ENCODE measurements around the gene ARHGAP32. TPM values are rescaled to one million over a fixed set of nuclear protein-coding genes. Genes with fewer than 3 reads are reported as not detected.

ARHGAP32 gene
- total RNA-seq, 4 donors from 2014 or later = 10.9 to 28.0 (median 19.2) TPM

GRCh38 chr11:129061492-129062230 lies 130.5 kb downstream of the ARHGAP32 start:
- DNase-seq (ENCODE audit: low spot score in 2 of 2) = no peak
- no peaks in the 10 kb centered on the region for H3K9me3 ChIP-seq
- H3K4me1 ChIP-seq = no peaks in the 10 kb centered on the region
- H3K27ac ChIP-seq = no peak overlapping the region
- TF ChIP-seq, protein P1, sequence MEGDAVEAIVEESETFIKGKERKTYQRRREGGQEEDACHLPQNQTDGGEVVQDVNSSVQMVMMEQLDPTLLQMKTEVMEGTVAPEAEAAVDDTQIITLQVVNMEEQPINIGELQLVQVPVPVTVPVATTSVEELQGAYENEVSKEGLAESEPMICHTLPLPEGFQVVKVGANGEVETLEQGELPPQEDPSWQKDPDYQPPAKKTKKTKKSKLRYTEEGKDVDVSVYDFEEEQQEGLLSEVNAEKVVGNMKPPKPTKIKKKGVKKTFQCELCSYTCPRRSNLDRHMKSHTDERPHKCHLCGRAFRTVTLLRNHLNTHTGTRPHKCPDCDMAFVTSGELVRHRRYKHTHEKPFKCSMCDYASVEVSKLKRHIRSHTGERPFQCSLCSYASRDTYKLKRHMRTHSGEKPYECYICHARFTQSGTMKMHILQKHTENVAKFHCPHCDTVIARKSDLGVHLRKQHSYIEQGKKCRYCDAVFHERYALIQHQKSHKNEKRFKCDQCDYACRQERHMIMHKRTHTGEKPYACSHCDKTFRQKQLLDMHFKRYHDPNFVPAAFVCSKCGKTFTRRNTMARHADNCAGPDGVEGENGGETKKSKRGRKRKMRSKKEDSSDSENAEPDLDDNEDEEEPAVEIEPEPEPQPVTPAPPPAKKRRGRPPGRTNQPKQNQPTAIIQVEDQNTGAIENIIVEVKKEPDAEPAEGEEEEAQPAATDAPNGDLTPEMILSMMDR (IDR thresholded peaks at IDR 0.05) = no peak
- TF ChIP-seq EP300 (IDR thresholded peaks at IDR 0.05) (no peak), POLR2A (IDR thresholded peaks at IDR 0.05) (no peak)
- H3K27me3 ChIP-seq = no peaks in the 10 kb centered on the region
- no peak overlapping the region for H3K4me3 ChIP-seq
- peaks cover 0 to 39% (median 0%) of the 10 kb centered on the region in 3 donors for H3K36me3 ChIP-seq
- WGBS, 2 donors = 85 to 89% methylated on average over 7 of the region's 7 CpGs

DNA sequence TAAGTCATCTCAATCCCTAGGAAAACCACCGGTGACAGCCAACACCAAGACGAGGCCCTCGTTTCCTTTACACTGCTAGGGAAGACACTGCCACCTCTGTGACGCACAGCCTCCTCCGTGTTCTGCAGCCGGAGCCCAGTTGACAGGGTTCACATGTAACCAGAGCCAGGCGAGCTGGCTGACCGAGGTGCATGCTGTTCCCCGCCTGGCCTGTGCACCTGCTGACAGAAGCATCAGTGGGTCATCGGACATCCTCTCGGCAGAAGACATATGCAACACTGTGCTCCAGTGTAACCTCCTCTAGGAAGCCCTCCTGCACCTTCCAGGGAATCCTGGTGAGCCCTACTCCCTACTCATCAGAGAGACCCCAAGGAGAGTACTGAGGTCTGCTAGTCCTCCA lies 135.2 kb downstream of the ARHGAP32 start:
- Histone ChIP-seq H3K9me3 (no peaks in the 10 kb centered on the region), H3K27me3 (no peaks in the 10 kb centered on the region), H3K36me3 (peaks cover 0 to 10% (median 0%) of the 10 kb centered on the region in 3 donors), H3K4me1 (no peaks in the 10 kb centered on the region), H3K27ac (no peak overlapping the region), H3K4me3 (no peak overlapping the region)
- DNase-seq (ENCODE audit: low spot score in 2 of 2) = no peak
- 90 to 100% methylated on average over 8 to 11 of the region's 11 CpGs for WGBS, 2 donors
- TF ChIP-seq, protein P1 (IDR thresholded peaks at IDR 0.05) = no peak
- TF ChIP-seq POLR2A (IDR thresholded peaks at IDR 0.05) (no peak), EP300 (IDR thresholded peaks at IDR 0.05) (no peak)

DNA sequence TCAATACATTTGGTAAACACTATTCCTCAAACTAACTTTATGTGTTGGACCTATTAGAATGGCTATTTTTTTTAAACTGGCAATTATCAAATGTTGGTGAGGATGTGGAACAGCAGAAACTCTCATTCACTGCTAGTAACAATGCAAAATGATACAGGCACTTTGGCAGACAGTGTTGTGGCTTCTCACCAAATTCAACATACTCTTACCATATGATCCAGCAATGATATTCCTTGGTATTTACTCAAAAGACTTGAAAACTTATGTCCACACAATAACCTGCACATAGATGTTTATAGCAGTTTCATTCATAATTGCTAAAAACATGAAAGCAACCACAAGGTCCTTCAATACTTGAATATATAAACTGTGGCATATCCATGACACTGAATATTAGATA lies 136.9 kb downstream of the ARHGAP32 start:
- no peak for DNase-seq (ENCODE audit: low spot score in 2 of 2)
- Histone ChIP-seq H3K36me3 (peaks cover 0 to 10% (median 0%) of the 10 kb centered on the region in 3 donors), H3K4me3 (no peak overlapping the region), H3K27me3 (no peaks in the 10 kb centered on the region), H3K9me3 (no peaks in the 10 kb centered on the region), H3K27ac (no peak overlapping the region), H3K4me1 (no peaks in the 10 kb centered on the region)
- TF ChIP-seq EP300 (IDR thresholded peaks at IDR 0.05) (no peak), POLR2A (IDR thresholded peaks at IDR 0.05) (no peak)
- TF ChIP-seq, protein P1 (IDR thresholded peaks at IDR 0.05) = no peak

- 82 to 86% methylated on average over 4 of the region's 4 CpGs for WGBS, 2 donors
- TF ChIP-seq, protein P1 (IDR thresholded peaks at IDR 0.05) = no peak
- TF ChIP-seq EP300 (IDR thresholded peaks at IDR 0.05) (no peak), POLR2A (IDR thresholded peaks at IDR 0.05) (no peak)
- Histone ChIP-seq H3K36me3 (no peaks in the 10 kb centered on the region), H3K27me3 (no peaks in the 10 kb centered on the region), H3K9me3 (no peaks in the 10 kb centered on the region), H3K4me3 (no peak overlapping the region), H3K27ac (no peak overlapping the region), H3K4me1 (no peaks in the 10 kb centered on the region)
- no peak for DNase-seq (ENCODE audit: low spot score in 2 of 2)
Measured at GRCh38 chr11:129048911-129049310, 143.2 kb downstream of the ARHGAP32 start.

GRCh38 chr11:129045150-129045549 lies 147.0 kb downstream of the ARHGAP32 start:
- DNase-seq (ENCODE audit: low spot score in 2 of 2) = no peak
- TF ChIP-seq EP300 (IDR thresholded peaks at IDR 0.05) (no peak), POLR2A (IDR thresholded peaks at IDR 0.05) (no peak)
- TF ChIP-seq, protein P1 (IDR thresholded peaks at IDR 0.05) = no peak
- no peak overlapping the region for H3K27ac ChIP-seq
- no peaks in the 10 kb centered on the region for H3K4me1 ChIP-seq
- WGBS, 2 donors = 93% methylated on average over 5 of the region's 5 CpGs
- no peak overlapping the region for H3K4me3 ChIP-seq
- peaks cover 0 to 6% (median 0%) of the 10 kb centered on the region in 3 donors for H3K36me3 ChIP-seq
- H3K27me3 ChIP-seq = no peaks in the 10 kb centered on the region
- no peaks in the 10 kb centered on the region for H3K9me3 ChIP-seq
